ENCODE data around the gene GTF2A1.
"Not testable (repeated sequence)": the region's sequence is repeated elsewhere in the genome, so short reads cannot be mapped to it uniquely, and the experiment has no call there.

GTF2A1 gene

GRCh38 chr14:81224222-81224621 is 3.5 kb upstream of the GTF2A1 start:
- no peak for DNase-seq

- DNase-seq, result not testable (repeated sequence)
These were observed 3.0 kb upstream of the GTF2A1 start for GRCh38 chr14:81223788-81224187.

- DNase-seq, result no peak
These were observed 1.9 kb upstream of the GTF2A1 start for GRCh38 chr14:81222691-81223090.

- no peak for DNase-seq
These were observed 1.4 kb upstream of the GTF2A1 start for GRCh38 chr14:81222126-81222525.

- no peak for DNase-seq
These were observed 882 bp upstream of the GTF2A1 start for GRCh38 chr14:81221579-81222102.

GRCh38 chr14:81220580-81220829 is 254 bp downstream of the GTF2A1 start:
- DNase-seq, result no peak

GRCh38 chr14:81219759-81220579 is 790 bp downstream of the GTF2A1 start:
- peak; percentile 65 for DNase-seq

GRCh38 chr14:81219210-81219758 is 1.5 kb downstream of the GTF2A1 start:
- DNase-seq, result peak; percentile 99

- no peak for DNase-seq
These were observed 8.9 kb downstream of the GTF2A1 start for GRCh38 chr14:81211844-81212243.

- no peak for DNase-seq
These were observed 11.5 kb downstream of the GTF2A1 start for GRCh38 chr14:81209167-81209836.

GRCh38 chr14:81208489-81208888 is 12.3 kb downstream of the GTF2A1 start:
- DNase-seq, result no peak

- no peak for DNase-seq
These were observed 14.6 kb downstream of the GTF2A1 start for GRCh38 chr14:81206115-81206514.

GRCh38 chr14:81205639-81206038 is 15.1 kb downstream of the GTF2A1 start:
- DNase-seq, result no peak

GRCh38 chr14:81200054-81200453 is 20.7 kb downstream of the GTF2A1 start:
- no peak for DNase-seq

GRCh38 chr14:81199084-81199483 is 21.7 kb downstream of the GTF2A1 start:
- no peak for DNase-seq

- DNase-seq, result no peak
These were observed 22.1 kb downstream of the GTF2A1 start for GRCh38 chr14:81198651-81199050.

- no peak for DNase-seq
These were observed 26.7 kb downstream of the GTF2A1 start for GRCh38 chr14:81193924-81194633.

- DNase-seq, result no peak
These were observed 28.2 kb downstream of the GTF2A1 start for GRCh38 chr14:81192594-81192993.

- no peak for DNase-seq
These were observed 32.8 kb downstream of the GTF2A1 start for GRCh38 chr14:81187832-81188522.

GRCh38 chr14:81179631-81180030 is 41.1 kb downstream of the GTF2A1 start:
- DNase-seq, result no peak

GRCh38 chr14:81178063-81178462 is 42.7 kb downstream of the GTF2A1 start:
- DNase-seq, result no peak

GRCh38 chr14:81177225-81177624 is 43.5 kb downstream of the GTF2A1 start:
- no peak for DNase-seq

- DNase-seq, result no peak
These were observed 44.5 kb downstream of the GTF2A1 start for GRCh38 chr14:81176241-81176640.

Data from NCI-H2107 (cell line).